Measurements from ENCODE around the gene INF2.

- TF ChIP-seq, protein P1, sequence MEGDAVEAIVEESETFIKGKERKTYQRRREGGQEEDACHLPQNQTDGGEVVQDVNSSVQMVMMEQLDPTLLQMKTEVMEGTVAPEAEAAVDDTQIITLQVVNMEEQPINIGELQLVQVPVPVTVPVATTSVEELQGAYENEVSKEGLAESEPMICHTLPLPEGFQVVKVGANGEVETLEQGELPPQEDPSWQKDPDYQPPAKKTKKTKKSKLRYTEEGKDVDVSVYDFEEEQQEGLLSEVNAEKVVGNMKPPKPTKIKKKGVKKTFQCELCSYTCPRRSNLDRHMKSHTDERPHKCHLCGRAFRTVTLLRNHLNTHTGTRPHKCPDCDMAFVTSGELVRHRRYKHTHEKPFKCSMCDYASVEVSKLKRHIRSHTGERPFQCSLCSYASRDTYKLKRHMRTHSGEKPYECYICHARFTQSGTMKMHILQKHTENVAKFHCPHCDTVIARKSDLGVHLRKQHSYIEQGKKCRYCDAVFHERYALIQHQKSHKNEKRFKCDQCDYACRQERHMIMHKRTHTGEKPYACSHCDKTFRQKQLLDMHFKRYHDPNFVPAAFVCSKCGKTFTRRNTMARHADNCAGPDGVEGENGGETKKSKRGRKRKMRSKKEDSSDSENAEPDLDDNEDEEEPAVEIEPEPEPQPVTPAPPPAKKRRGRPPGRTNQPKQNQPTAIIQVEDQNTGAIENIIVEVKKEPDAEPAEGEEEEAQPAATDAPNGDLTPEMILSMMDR (conservative IDR thresholded peaks at IDR 0.05 in 1 of 2, IDR thresholded peaks at IDR 0.05 in 1 of 2; ENCODE audit: extremely low read depth in 1 of 2, insufficient read depth in 1 of 2, low read depth in 1 of 2, low read length in 2 of 2), result no peak
- TF ChIP-seq EZH2 (IDR thresholded peaks at IDR 0.05; ENCODE audit: borderline replicate concordance, low read length), result no peak
These were observed 50.4 kb downstream of the INF2 start for GRCh38 chr14:104739546-104740516.

Measured in mammary epithelial cell (primary cell).